Peyer's patch (tissue), 4 donors: ENCODE results near the gene PPP2R2C.

Experiments used
- POLR2A ChIP-seq, 2 donors: fragments of 450-650 bp; IDR thresholded peaks; one replicate each; pipeline ENCODE4 v1.5.1; 2017; ENCODE audit warnings: antibody characterized with exemption in 2 of 2, mild to moderate bottlenecking in 2 of 2, moderate library complexity in 2 of 2
- TF ChIP-seq, protein P1 (sequence below), 6 experiments: fragments of 450-650 bp in 4 of 6; fragments of 200-600 bp in 2 of 6; sonication (generic) in 1 of 6; IDR thresholded peaks; one replicate each; pipeline ENCODE4 v1.5.1; 2017 to 2019; ENCODE audit warnings: antibody characterized with exemption in 6 of 6, mild to moderate bottlenecking in 3 of 6, moderate library complexity in 1 of 6

DNA sequence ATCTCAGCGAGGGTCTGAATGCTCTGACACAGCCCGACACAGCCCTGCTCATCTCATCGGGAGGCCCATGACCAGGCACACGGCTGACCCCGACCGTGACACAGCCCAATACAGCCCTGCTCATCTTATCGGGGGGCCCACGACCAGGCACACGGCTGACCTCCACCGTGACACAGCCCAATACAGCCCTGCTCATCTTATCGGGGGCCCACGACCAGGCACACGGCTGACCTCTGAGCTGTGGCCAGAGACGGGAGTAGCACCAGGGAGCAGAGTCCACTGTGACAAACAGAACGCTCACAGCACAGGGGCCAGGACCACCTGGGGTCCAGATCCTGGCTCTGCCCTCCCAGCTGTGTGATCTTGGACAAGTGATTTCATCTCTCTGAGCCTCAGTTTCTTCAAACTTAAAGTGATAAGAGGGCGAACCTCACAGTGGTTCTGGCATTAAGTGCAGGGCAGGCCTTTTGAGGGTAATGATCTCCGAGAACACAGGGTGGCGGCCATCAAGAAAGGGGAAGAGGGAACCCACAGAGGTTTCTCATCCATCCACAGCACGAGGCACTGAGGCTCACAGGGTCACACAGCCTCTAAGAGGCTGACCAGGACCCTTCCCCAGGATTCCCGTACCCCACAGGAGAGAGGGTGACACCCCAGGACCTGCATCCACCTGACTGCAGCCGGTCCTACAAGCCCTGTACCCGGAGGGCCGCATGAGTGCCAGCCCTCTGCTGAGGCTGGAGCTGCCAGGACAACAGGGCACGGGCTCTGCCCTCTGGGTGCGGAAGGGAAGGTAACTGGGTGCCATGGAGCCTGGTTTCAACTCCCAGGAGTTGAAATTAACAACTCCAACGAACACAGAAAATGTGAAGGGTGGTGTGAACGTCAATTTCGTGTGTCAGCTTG, 142.7 kb downstream of the PPP2R2C start:
- TF ChIP-seq, protein P1, sequence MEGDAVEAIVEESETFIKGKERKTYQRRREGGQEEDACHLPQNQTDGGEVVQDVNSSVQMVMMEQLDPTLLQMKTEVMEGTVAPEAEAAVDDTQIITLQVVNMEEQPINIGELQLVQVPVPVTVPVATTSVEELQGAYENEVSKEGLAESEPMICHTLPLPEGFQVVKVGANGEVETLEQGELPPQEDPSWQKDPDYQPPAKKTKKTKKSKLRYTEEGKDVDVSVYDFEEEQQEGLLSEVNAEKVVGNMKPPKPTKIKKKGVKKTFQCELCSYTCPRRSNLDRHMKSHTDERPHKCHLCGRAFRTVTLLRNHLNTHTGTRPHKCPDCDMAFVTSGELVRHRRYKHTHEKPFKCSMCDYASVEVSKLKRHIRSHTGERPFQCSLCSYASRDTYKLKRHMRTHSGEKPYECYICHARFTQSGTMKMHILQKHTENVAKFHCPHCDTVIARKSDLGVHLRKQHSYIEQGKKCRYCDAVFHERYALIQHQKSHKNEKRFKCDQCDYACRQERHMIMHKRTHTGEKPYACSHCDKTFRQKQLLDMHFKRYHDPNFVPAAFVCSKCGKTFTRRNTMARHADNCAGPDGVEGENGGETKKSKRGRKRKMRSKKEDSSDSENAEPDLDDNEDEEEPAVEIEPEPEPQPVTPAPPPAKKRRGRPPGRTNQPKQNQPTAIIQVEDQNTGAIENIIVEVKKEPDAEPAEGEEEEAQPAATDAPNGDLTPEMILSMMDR (IDR thresholded peaks at IDR 0.05), result no peak
- TF ChIP-seq POLR2A (IDR thresholded peaks at IDR 0.05), result no peak
